ENCODE measurements around the gene ZNF865. TPM values are rescaled to one million over a fixed set of nuclear protein-coding genes. Genes with fewer than 3 reads are reported as not detected.

ZNF865 gene
- total and polyA plus RNA-seq, 4 donors, result 1.1 to 16.4 (median 9.6) TPM

DNA sequence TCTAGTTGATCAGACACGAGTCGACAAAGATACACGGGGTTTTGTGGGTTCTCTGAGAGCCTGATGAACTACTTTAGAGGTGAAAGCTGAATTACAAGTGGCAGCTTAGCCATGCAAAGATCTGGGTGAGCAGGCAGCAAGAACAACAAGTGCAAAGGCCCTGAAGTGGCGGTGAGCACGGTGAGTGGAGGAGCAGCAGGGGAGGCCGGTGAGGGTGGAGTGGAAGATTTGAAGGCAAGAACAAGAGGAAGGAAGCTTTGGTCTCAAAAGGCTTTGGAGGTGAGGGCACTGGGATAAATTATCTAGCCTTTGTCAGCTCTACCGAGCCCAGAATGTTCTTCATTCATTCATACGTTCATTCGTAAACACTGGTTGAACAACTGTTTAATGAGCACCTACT lies 1.4 kb downstream of the ZNF865 start:
- Histone ChIP-seq H3K27ac (ENCODE audit: low read depth in 1 of 2, low read length in 2 of 2) (no peak overlapping the region), H3K9me3 (ENCODE audit: control insufficient read depth, low read length) (no peaks in the 10 kb centered on the region), H3K27me3 (ENCODE audit: control insufficient read depth in 1 of 2, insufficient read depth in 2 of 2, low read length in 1 of 2) (no peaks in the 10 kb centered on the region), H3K36me3 (ENCODE audit: control insufficient read depth in 1 of 2, insufficient read depth in 2 of 2, low read length in 1 of 2) (peaks cover 0 to 1% of the 10 kb centered on the region in 2 donors), H3K4me1 (ENCODE audit: control insufficient read depth in 1 of 2, insufficient read depth in 2 of 2, low read length in 2 of 2) (no peaks in the 10 kb centered on the region), H3K4me3 (ENCODE audit: low read length in 2 of 2) (no peak overlapping the region)
- WGBS, 2 donors, result 76 to 77% methylated on average over 9 of the region's 9 CpGs
- no peak for ATAC-seq (ENCODE audit: low FRiP score)
- no peak for DNase-seq
- intact Hi-C loops (cut with DNase I), result loop anchor here (1.0 to 5.0 kb wide), 2 partner anchors 90 to 91 kb away; no protein-coding TSS in a partner anchor

DNA sequence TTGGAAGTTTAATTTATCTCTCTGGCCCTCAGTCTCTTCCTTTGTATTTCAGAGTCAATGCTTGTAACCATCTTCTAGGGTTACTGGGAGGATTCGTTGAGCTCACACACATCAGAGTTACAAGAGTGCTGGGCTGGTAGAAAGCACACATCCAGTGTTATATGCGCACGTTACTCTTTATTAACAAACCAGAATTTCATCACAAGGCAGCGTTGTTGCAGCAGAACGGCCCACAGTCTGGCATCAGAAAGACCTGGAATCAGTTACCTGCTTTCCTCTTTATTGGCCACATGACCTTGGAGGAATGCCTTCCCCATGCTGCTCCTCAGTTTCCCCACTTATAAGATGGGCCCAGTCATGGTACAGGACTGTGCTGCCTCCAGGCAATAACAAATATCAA lies 3.9 kb downstream of the ZNF865 start:
- intact Hi-C loops (cut with DNase I), result loop anchor here in 1 of 2 donors (5.0 kb wide), 1 partner anchor 92 kb away; no protein-coding TSS in a partner anchor

DNA sequence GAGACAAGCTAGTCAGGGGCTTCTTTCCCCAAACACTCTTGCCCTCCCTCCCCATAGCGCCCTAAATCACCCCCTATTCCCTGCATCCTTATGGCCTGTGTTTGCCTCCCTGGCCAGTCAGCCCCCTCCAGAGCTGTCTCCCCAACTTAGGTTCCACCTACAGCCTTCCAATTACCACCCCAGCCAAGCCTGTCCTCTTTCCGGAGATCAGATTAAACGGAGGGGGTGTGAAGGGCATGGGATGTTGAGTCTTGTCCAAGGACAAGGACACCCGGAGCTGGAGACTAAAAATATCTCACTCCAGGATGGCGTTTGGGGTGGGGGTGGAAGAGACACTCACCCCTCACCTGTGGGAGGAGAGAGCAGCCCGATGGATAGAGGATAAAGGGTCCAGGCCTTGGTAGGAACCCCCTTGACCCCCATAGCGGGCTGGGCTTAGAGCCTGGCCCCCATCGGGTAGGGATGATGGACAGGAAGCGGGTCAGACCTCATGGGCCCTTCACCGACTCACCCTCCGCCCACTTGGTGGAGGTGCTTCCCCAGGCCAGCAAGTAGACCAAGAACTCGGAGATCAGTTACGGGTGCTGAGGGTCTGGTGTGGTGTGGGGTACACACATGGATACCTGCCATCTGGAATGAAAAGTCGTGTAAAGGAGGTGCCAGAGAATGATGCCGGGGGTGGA lies 6.0 kb downstream of the ZNF865 start:
- no peak for DNase-seq
- ATAC-seq (ENCODE audit: low FRiP score), result no peak
- Histone ChIP-seq H3K27ac (ENCODE audit: low read depth in 1 of 2, low read length in 2 of 2) (no peak overlapping the region), H3K27me3 (ENCODE audit: control insufficient read depth in 1 of 2, insufficient read depth in 2 of 2, low read length in 1 of 2) (no peaks in the 10 kb centered on the region), H3K9me3 (ENCODE audit: control insufficient read depth, low read length) (no peaks in the 10 kb centered on the region), H3K4me3 (ENCODE audit: low read length in 2 of 2) (no peak overlapping the region), H3K4me1 (ENCODE audit: control insufficient read depth in 1 of 2, insufficient read depth in 2 of 2, low read length in 2 of 2) (no peaks in the 10 kb centered on the region), H3K36me3 (ENCODE audit: control insufficient read depth in 1 of 2, insufficient read depth in 2 of 2, low read length in 1 of 2) (peaks cover 0 to 6% of the 10 kb centered on the region in 2 donors)
- intact Hi-C loops (cut with DNase I), result no loop called here
- 68 to 70% methylated on average over 15 of the region's 15 CpGs for WGBS, 2 donors

More for the DNA sequence above, 3.9 kb downstream of the ZNF865 start:
- WGBS, 2 donors, result 95% methylated on average over 5 of the region's 5 CpGs
- H3K4me3 ChIP-seq (ENCODE audit: low read length in 2 of 2), result no peak overlapping the region
- no peaks in the 10 kb centered on the region for H3K27me3 ChIP-seq (ENCODE audit: control insufficient read depth in 1 of 2, insufficient read depth in 2 of 2, low read length in 1 of 2)
- H3K9me3 ChIP-seq (ENCODE audit: control insufficient read depth, low read length), result no peaks in the 10 kb centered on the region
- no peaks in the 10 kb centered on the region for H3K4me1 ChIP-seq (ENCODE audit: control insufficient read depth in 1 of 2, insufficient read depth in 2 of 2, low read length in 2 of 2)
- no peak overlapping the region for H3K27ac ChIP-seq (ENCODE audit: low read depth in 1 of 2, low read length in 2 of 2)
- DNase-seq, result no peak
- peaks cover 0 to 1% of the 10 kb centered on the region in 2 donors for H3K36me3 ChIP-seq (ENCODE audit: control insufficient read depth in 1 of 2, insufficient read depth in 2 of 2, low read length in 1 of 2)
- no peak for ATAC-seq (ENCODE audit: low FRiP score)

DNA sequence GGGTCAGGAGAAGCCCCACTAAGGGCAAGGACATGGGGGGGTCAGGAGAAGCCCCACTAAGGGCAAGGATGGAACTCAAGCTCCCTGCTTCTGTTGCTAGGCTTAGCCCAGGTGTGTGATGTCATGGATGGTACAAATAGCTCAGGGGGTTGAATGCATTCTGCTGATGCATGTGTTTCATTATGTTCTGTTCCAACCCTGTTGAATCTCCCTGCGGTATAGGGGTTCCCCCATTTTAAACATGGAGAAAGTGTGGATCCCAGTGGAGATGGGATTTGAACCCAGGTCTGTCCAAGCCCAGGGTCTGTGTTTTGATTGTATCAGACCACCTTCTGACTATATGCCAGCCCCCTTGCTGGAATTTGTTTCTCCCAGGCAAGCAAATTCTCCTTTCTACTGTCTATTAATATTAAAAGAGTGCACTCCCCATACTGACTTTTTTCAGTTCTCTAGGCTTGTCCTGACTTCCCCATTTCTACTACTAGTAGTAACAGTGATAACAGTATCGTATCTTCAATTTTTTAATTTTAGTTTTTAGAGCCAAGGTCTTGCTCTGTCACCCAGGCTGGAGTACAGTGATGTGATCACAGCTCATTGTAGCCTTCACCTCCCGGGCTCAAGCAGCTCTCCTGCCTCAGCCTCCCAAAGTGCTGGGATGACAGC lies 6.7 kb downstream of the ZNF865 start:
- intact Hi-C loops (cut with DNase I), result no loop called here
- H3K27ac ChIP-seq (ENCODE audit: low read depth in 1 of 2, low read length in 2 of 2), result no peak overlapping the region
- H3K36me3 ChIP-seq (ENCODE audit: control insufficient read depth in 1 of 2, insufficient read depth in 2 of 2, low read length in 1 of 2), result peaks cover 0 to 7% of the 10 kb centered on the region in 2 donors
- no peaks in the 10 kb centered on the region for H3K27me3 ChIP-seq (ENCODE audit: control insufficient read depth in 1 of 2, insufficient read depth in 2 of 2, low read length in 1 of 2)
- WGBS, 2 donors, result 76 to 79% methylated on average over 3 of the region's 3 CpGs
- no peak for ATAC-seq (ENCODE audit: low FRiP score)
- no peak overlapping the region for H3K4me3 ChIP-seq (ENCODE audit: low read length in 2 of 2)
- H3K9me3 ChIP-seq (ENCODE audit: control insufficient read depth, low read length), result no peaks in the 10 kb centered on the region
- DNase-seq, result no peak
- no peaks in the 10 kb centered on the region for H3K4me1 ChIP-seq (ENCODE audit: control insufficient read depth in 1 of 2, insufficient read depth in 2 of 2, low read length in 2 of 2)

DNA sequence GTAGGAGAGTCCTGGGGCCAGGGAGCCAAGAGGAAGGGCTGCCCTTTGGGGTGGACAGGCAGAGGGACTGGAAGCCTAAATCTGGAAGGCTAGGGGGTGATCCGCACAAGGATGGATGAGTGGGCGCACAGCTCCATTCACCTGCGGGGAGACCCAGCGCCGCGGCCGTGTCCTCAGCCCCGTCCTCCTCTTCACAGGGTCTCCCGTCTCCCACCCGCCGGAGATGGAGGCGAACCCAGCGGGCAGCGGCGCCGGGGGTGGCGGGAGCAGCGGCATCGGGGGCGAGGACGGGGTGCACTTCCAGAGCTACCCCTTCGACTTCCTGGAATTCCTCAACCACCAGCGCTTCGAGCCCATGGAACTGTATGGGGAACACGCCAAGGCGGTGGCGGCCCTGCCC lies 7.9 kb downstream of the ZNF865 start:
- H3K27me3 ChIP-seq (ENCODE audit: control insufficient read depth in 1 of 2, insufficient read depth in 2 of 2, low read length in 1 of 2), result no peaks in the 10 kb centered on the region
- WGBS, 2 donors, result 93 to 97% methylated on average over 20 to 27 of the region's 27 CpGs
- intact Hi-C loops (cut with DNase I), result no loop called here
- H3K9me3 ChIP-seq (ENCODE audit: control insufficient read depth, low read length), result no peaks in the 10 kb centered on the region
- H3K27ac ChIP-seq (ENCODE audit: low read depth in 1 of 2, low read length in 2 of 2), result no peak overlapping the region
- ATAC-seq (ENCODE audit: low FRiP score) (no peak), DNase-seq (no peak)
- peaks cover 0 to 7% of the 10 kb centered on the region in 2 donors for H3K36me3 ChIP-seq (ENCODE audit: control insufficient read depth in 1 of 2, insufficient read depth in 2 of 2, low read length in 1 of 2)
- H3K4me3 ChIP-seq (ENCODE audit: low read length in 2 of 2), result no peak overlapping the region
- H3K4me1 ChIP-seq (ENCODE audit: control insufficient read depth in 1 of 2, insufficient read depth in 2 of 2, low read length in 2 of 2), result no peaks in the 10 kb centered on the region

DNA sequence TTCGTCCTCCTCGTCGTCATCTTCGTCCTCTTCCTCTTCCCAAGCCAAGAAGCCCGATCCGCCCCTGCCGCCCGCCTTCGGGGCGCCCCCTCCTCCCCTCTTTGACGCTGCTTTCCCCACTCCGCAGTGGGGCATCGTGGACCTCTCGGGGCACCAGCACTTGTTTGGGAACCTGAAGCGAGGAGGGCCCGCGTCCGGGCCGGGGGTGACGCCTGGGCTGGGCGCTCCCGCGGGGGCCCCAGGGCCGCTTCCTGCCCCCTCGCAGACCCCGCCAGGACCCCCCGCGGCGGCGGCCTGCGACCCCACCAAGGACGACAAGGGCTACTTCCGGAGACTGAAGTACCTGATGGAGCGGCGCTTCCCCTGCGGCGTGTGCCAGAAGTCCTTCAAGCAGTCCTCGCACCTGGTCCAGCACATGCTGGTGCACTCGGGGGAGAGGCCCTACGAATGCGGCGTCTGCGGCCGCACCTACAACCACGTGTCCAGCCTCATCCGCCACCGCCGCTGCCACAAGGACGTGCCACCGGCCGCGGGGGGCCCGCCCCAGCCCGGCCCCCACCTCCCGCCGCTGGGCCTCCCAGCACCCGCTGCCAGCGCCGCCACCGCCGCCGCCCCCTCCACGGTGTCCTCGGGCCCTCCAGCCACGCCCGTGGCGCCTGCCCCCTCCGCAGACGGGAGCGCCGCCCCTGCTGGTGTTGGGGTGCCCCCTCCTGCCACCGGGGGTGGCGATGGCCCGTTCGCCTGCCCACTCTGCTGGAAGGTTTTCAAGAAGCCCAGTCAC lies 8.7 kb downstream of the ZNF865 start:
- H3K36me3 ChIP-seq (ENCODE audit: control insufficient read depth in 1 of 2, insufficient read depth in 2 of 2, low read length in 1 of 2), result peaks cover 0 to 7% of the 10 kb centered on the region in 2 donors
- H3K9me3 ChIP-seq (ENCODE audit: control insufficient read depth, low read length), result no peaks in the 10 kb centered on the region
- no peak overlapping the region for H3K27ac ChIP-seq (ENCODE audit: low read depth in 1 of 2, low read length in 2 of 2)
- intact Hi-C loops (cut with DNase I), result no loop called here
- no peaks in the 10 kb centered on the region for H3K4me1 ChIP-seq (ENCODE audit: control insufficient read depth in 1 of 2, insufficient read depth in 2 of 2, low read length in 2 of 2)
- no peaks in the 10 kb centered on the region for H3K27me3 ChIP-seq (ENCODE audit: control insufficient read depth in 1 of 2, insufficient read depth in 2 of 2, low read length in 1 of 2)
- 93 to 94% methylated on average over 70 to 75 of the region's 75 CpGs for WGBS, 2 donors
- no peak for ATAC-seq (ENCODE audit: low FRiP score)
- H3K4me3 ChIP-seq (ENCODE audit: low read length in 2 of 2), result no peak overlapping the region
- DNase-seq, result no peak

DNA sequence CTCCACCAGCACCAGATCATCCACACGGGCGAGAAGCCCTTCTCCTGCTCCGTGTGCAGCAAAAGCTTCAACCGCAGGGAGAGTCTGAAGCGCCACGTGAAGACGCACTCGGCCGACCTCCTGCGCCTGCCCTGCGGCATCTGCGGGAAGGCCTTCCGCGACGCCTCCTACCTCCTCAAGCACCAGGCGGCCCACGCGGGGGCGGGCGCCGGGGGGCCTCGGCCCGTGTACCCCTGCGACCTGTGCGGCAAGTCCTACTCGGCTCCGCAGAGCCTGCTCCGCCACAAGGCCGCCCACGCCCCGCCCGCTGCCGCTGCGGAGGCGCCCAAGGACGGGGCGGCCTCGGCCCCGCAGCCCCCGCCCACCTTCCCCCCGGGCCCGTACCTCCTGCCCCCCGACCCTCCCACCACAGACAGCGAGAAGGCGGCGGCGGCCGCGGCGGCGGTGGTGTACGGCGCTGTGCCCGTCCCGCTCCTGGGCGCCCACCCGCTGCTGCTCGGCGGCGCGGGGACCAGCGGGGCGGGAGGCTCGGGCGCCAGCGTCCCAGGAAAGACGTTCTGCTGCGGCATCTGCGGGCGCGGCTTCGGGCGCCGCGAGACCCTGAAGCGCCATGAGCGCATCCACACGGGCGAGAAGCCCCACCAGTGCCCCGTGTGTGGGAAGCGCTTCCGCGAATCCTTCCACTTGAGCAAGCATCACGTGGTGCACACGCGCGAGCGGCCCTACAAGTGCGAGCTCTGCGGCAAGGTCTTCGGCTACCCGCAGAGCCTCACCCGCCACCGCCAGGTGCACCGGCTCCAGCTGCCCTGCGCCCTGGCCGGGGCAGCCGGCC lies 9.5 kb downstream of the ZNF865 start:
- Histone ChIP-seq H3K4me1 (ENCODE audit: control insufficient read depth in 1 of 2, insufficient read depth in 2 of 2, low read length in 2 of 2) (no peaks in the 10 kb centered on the region), H3K27ac (ENCODE audit: low read depth in 1 of 2, low read length in 2 of 2) (no peak overlapping the region), H3K36me3 (ENCODE audit: control insufficient read depth in 1 of 2, insufficient read depth in 2 of 2, low read length in 1 of 2) (peaks cover 0 to 6% of the 10 kb centered on the region in 2 donors), H3K27me3 (ENCODE audit: control insufficient read depth in 1 of 2, insufficient read depth in 2 of 2, low read length in 1 of 2) (no peaks in the 10 kb centered on the region), H3K9me3 (ENCODE audit: control insufficient read depth, low read length) (no peaks in the 10 kb centered on the region), H3K4me3 (ENCODE audit: low read length in 2 of 2) (no peak overlapping the region)
- 97% methylated on average over 81 to 98 of the region's 98 CpGs for WGBS, 2 donors
- intact Hi-C loops (cut with DNase I), result no loop called here
- no peak for DNase-seq
- ATAC-seq (ENCODE audit: low FRiP score), result no peak

Measured in aorta (tissue), 5 donors.